HG03565 (cell line): ENCODE measurements around the gene RPS6KA4.

Source experiments
- ATAC-seq: cut with Tn5 transposase; IDR thresholded peaks from one replicate; pipeline ENCODE4 v1.9.1; 2021; ENCODE audit warnings: mild to moderate bottlenecking, moderate library complexity; ENCODE audit not compliant: unreplicated experiment

The RPS6KA4 gene

GRCh38 chr11:64362339-64362738, 3.4 kb downstream of the RPS6KA4 start:
- no peak for ATAC-seq

GRCh38 chr11:64364435-64364834, 5.5 kb downstream of the RPS6KA4 start:
- ATAC-seq = no peak

DNA sequence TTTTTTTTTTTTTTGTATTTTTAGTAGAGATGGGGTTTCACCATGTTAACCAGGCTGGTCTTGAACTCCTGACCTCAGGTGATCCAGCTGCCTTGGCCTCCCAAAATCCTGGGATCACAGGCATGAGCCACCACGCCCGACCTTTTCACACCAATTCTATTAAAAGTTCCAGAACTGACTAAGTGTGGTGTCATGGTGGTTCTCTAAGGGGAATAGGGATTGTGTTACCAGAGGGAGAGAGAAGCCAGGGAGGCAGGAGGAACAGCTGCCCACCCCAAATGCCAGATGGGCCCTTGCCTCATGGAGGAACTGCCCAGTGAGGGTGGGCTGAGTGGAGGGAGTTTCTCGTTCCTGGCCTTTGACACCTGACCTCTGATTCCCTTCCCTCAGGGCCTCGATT, 5.9 kb downstream of the RPS6KA4 start:
- ATAC-seq = no peak

DNA sequence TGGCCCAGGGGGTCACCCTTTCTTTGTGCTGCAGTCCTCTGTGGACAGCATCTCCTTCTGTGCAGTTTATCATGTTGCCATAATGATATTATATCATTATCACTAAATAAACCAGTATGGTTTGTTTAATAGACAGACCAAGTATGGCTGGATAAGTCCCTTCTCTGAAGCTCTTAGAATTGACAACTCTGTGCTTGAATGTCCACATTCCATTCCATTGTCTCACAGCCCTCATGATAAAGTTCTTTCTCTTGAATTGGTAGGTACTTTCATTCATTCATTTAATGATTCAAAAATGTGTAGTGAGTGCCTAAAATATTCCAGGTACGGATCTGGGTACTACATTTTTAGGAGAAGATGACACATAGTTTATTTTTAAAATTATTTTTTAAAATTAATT, 7.8 kb downstream of the RPS6KA4 start:
- ATAC-seq = no peak

DNA sequence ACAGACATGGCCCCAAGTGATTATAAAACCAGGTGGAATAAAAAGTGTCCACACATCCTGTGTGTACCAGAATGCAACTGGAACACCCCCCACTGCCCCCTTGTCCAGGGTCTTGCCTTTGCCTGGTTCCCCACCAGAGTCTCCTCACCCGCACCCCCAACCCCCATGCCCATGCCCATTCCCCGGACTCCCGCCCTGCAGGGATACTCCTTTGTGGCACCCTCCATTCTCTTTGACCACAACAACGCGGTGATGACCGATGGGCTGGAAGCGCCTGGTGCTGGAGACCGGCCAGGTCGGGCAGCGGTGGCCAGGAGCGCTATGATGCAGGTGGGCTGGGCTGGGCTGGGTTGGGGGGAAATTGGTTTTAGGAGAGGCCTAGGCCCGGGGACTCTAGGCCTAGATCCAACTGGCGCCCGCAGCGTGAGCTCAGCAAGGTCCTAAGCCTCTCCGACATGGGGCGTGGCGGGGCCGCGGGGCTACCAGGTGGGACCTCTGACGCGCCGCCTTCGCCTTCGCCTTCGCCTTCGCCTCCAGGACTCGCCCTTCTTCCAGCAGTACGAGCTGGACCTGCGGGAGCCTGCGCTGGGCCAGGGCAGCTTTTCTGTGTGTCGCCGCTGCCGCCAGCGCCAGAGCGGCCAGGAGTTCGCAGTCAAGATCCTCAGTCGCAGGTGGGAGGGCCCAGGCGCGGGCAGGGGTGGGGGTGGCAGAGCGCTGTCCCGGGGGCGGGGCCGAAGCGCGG, 9.1 kb downstream of the RPS6KA4 start:
- no peak for ATAC-seq

- ATAC-seq = no peak
Measured at GRCh38 chr11:64368673-64369074, 9.7 kb downstream of the RPS6KA4 start.

DNA sequence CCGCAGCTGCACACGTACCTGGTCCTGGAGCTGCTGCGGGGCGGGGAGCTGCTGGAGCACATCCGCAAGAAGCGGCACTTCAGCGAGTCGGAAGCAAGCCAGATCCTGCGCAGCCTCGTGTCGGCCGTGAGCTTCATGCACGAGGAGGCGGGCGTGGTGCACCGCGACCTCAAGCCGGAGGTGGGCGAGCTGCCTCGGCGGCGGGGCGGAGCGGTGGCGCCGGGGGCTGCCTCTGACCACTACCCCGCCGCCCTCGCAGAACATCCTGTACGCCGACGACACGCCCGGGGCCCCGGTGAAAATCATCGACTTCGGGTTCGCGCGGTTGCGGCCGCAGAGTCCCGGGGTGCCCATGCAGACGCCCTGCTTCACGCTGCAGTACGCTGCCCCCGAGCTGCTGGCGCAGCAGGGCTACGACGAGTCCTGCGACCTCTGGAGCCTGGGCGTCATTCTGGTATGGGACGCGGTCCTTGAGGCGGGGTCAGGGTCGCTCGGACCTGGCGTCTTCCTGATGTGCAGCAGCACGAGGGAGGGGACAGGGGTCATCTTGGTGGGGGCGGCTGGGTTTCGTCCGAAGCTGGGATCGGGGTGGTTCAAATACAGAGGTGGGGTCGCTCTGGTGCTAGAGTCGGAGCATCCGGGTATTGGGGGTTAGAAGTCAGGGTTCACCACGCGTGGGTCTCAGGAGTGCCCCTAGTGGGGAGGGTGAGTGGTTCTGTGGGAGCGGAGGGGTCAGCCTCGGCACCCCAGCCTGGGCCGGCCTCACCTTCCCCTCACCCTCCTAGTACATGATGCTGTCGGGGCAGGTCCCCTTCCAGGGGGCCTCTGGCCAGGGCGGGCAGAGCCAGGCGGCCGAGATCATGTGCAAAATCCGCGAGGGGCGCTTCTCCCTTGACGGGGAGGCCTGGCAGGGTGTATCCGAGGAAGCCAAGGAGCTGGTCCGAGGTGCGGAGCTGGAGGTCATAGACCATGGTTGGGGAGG, 10.8 kb downstream of the RPS6KA4 start:
- no peak for ATAC-seq

GRCh38 chr11:64371201-64371600, 12.2 kb downstream of the RPS6KA4 start:
- no peak for ATAC-seq

GRCh38 chr11:64372021-64372420, 13.1 kb downstream of the RPS6KA4 start:
- no peak for ATAC-seq

- ATAC-seq = no peak
Measured at GRCh38 chr11:64372802-64373597, 14.0 kb downstream of the RPS6KA4 start.

DNA sequence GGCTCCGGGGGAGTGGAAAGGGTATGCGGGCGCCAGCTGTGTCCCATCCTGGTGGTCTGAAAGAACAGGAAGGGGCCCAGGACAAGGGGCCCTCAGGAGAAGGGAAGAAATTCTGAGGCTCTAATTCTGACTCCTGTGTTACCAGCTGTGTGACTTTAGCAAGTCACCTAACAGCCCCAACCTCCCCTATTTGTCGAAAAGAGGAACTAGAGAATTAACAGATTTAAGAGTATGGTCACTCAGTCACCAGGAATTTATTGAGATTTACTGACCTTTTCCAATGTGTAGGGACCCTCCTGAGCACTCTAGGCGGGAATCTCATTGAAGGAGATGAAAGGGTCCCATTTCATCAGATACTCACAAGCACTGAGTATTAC, 14.6 kb downstream of the RPS6KA4 start:
- no peak for ATAC-seq

- no peak for ATAC-seq
Measured at GRCh38 chr11:64376071-64376470, 17.1 kb downstream of the RPS6KA4 start.

GRCh38 chr11:64378335-64378880, 19.4 kb downstream of the RPS6KA4 start:
- ATAC-seq = no peak

GRCh38 chr11:64379160-64379559, 20.2 kb downstream of the RPS6KA4 start:
- no peak for ATAC-seq

- no peak for ATAC-seq
Measured at GRCh38 chr11:64379817-64380709, 21.1 kb downstream of the RPS6KA4 start.

DNA sequence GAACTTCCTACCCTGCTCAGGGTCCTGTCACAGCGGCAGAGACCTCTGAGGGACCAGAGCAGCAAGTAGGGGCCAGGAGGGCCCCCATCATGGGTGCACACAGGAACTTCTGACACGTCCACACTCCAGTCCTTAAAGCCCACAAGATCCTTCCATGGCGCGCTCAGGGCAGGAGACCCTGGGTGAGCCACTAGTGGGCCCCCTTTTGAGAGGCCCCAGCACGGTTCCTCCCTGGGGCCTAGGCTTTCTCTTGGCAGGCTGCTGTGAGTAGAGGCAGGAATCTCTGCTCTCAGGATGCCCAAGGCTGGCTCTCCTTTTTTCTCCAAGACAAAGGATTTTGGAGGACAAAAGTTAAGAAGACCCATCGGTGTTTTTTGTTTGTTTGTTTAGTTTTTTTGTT, 22.4 kb downstream of the RPS6KA4 start:
- ATAC-seq = no peak

DNA sequence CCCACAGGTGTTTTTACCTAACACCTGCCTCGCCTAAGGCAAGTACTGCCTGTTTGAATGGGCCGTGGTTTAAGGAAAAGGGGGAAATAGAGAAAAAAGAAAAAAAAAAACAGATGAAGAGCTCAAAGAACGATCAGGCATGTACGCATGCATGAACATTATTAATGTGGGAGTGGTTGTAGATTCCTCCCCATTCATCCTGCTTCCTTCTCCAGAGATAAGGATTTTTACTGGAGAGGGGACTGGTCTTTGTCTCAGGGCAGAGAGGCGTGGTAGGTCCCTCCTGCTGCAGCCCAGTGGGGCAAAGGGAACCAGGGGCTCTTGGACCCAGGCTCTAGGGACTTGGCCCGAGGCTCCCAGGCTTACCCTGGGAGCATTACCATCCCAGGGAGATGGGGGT, 23.1 kb downstream of the RPS6KA4 start:
- no peak for ATAC-seq

- no peak for ATAC-seq
Measured at GRCh38 chr11:64382586-64382985, 23.6 kb downstream of the RPS6KA4 start.

DNA sequence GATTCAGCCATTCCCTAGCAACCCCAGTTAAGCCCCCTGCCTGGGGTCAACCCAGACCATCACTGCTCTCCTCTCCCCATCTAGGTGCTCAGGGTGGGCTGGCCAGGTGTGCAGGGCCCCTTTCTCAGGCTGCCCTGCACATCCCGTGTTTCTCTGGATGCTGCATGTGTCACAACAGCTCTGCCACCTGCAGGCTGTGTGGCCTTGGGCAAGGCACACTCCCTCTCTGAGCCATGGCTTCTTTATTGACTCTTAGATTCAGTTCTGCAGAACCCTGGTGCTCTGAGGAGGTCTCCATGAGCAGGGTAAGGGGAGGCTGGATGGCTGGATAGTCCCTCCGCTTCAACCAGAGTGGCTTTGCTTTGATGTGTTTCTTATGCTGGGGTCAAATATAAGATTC, 24.6 kb downstream of the RPS6KA4 start:
- ATAC-seq = no peak
